ENCODE data around the gene RNF113B.

DNA sequence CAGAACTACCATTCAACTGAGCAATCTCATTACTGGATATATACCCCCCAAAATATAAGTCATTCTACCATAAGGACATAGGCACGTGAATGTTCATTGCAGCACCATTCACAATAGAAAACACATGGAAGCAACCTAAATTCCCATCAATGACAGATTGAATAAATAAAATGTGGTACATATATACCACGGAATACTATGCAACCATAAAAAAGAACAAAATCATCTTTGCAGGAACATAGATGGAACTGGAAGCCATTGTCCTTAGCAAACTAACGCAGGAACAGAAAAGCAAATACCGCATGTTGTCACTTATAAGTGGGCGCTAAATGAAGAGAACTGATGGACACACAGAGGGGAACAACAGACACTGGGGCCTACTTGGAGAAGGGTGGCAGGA lies 14.1 kb downstream of the RNF113B start:
- TF ChIP-seq CTCF (conservative IDR thresholded peaks at IDR 0.05) (no peak), ZFX (IDR thresholded peaks at IDR 0.05) (no peak)

All from C4-2B (cell line).